Measurements from ENCODE around the gene MID1. TPM values are rescaled to one million over a fixed set of nuclear protein-coding genes. Genes with fewer than 3 reads are reported as not detected.

The MID1 gene
- total RNA-seq, 1 donor from 2014 or later: 31.2 TPM

- no peak overlapping the region for H3K9ac ChIP-seq (ENCODE audit: low read length)
- H3K4me1 Mint-ChIP-seq (ENCODE audit: low read depth, unreplicated experiment): peaks cover 21% of the 10 kb centered on the region
- H2AFZ ChIP-seq (ENCODE audit: low read depth, low read length): no peak overlapping the region
- H3K27me3 Mint-ChIP-seq (ENCODE audit: low read depth, unreplicated experiment): no peaks in the 10 kb centered on the region
- H3K4me3 ChIP-seq (ENCODE audit: insufficient read depth, low read depth, low read length): no peak overlapping the region
- no peak overlapping the region for H3K4me3 Mint-ChIP-seq (ENCODE audit: unreplicated experiment)
- no peak for DNase-seq (ENCODE audit: low read depth)
- H3K27me3 ChIP-seq (ENCODE audit: insufficient read depth, low read length): no peaks in the 10 kb centered on the region
- peak; percentile 85 for FAIRE-seq
- no peak overlapping the region for H3K27ac Mint-ChIP-seq (ENCODE audit: unreplicated experiment)
- H3K79me2 ChIP-seq (ENCODE audit: insufficient read depth, low read length): peaks cover 70% of the 10 kb centered on the region
- H3K4me1 ChIP-seq (ENCODE audit: insufficient read depth, low read length): peaks cover 6% of the 10 kb centered on the region
- H3K4me2 ChIP-seq (ENCODE audit: low read length): no peak overlapping the region
- H3K36me3 Mint-ChIP-seq (ENCODE audit: low read depth, unreplicated experiment): no peaks in the 10 kb centered on the region
- H3K9me3 Mint-ChIP-seq (ENCODE audit: unreplicated experiment): no peaks in the 10 kb centered on the region
- no peak overlapping the region for H3K27ac ChIP-seq (ENCODE audit: low read depth, low read length)
- H3K9me3 ChIP-seq (ENCODE audit: insufficient read depth, low read depth, low read length): no peaks in the 10 kb centered on the region
- TF ChIP-seq EZH2 (IDR thresholded peaks at IDR 0.05; ENCODE audit: insufficient read depth, low read length) (no peak), CTCF (IDR thresholded peaks at IDR 0.05; ENCODE audit: insufficient read depth, low read depth, low read length) (no peak)
- H4K20me1 ChIP-seq (ENCODE audit: insufficient read depth, low read length): no peaks in the 10 kb centered on the region
- no peaks in the 10 kb centered on the region for H3K36me3 ChIP-seq (ENCODE audit: insufficient read depth, low read length)
These were observed 44.2 kb downstream of the MID1 start for GRCh38 chrX:10576186-10576585.

GRCh38 chrX:10574663-10575062, 45.7 kb downstream of the MID1 start:
- FAIRE-seq (peak; percentile 73), DNase-seq (ENCODE audit: low read depth) (peak; percentile 37)
- TF ChIP-seq CTCF (IDR thresholded peaks at IDR 0.05; ENCODE audit: insufficient read depth, low read depth, low read length) (no peak), EZH2 (IDR thresholded peaks at IDR 0.05; ENCODE audit: insufficient read depth, low read length) (no peak)
- Histone ChIP-seq H2AFZ (ENCODE audit: low read depth, low read length) (no peak overlapping the region), H4K20me1 (ENCODE audit: insufficient read depth, low read length) (no peaks in the 10 kb centered on the region), H3K27me3 (ENCODE audit: insufficient read depth, low read length) (no peaks in the 10 kb centered on the region), H3K4me1 (ENCODE audit: insufficient read depth, low read length) (peaks cover 18% of the 10 kb centered on the region), H3K36me3 (ENCODE audit: insufficient read depth, low read length) (no peaks in the 10 kb centered on the region), H3K9ac (ENCODE audit: low read length) (no peak overlapping the region), H3K9me3 (ENCODE audit: insufficient read depth, low read depth, low read length) (no peaks in the 10 kb centered on the region), H3K27ac (ENCODE audit: low read depth, low read length) (no peak overlapping the region), H3K4me3 (ENCODE audit: insufficient read depth, low read depth, low read length) (no peak overlapping the region), H3K79me2 (ENCODE audit: insufficient read depth, low read length) (peaks cover 78% of the 10 kb centered on the region), H3K4me2 (ENCODE audit: low read length) (no peak overlapping the region)
- H3K27ac Mint-ChIP-seq (ENCODE audit: unreplicated experiment): no peak overlapping the region
- no peak overlapping the region for H3K4me3 Mint-ChIP-seq (ENCODE audit: unreplicated experiment)
- no peaks in the 10 kb centered on the region for H3K9me3 Mint-ChIP-seq (ENCODE audit: unreplicated experiment)
- peaks cover 28% of the 10 kb centered on the region for H3K4me1 Mint-ChIP-seq (ENCODE audit: low read depth, unreplicated experiment)
- no peaks in the 10 kb centered on the region for H3K36me3 Mint-ChIP-seq (ENCODE audit: low read depth, unreplicated experiment)
- H3K27me3 Mint-ChIP-seq (ENCODE audit: low read depth, unreplicated experiment): no peaks in the 10 kb centered on the region

- peaks cover 12% of the 10 kb centered on the region for H3K4me1 Mint-ChIP-seq (ENCODE audit: low read depth, unreplicated experiment)
- peak overlapping the region; percentile 61 for H3K27ac ChIP-seq (ENCODE audit: low read depth, low read length)
- FAIRE-seq (no peak), DNase-seq (ENCODE audit: low read depth) (peak; percentile 45)
- H2AFZ ChIP-seq (ENCODE audit: low read depth, low read length): no peak overlapping the region
- H3K4me2 ChIP-seq (ENCODE audit: low read length): peak overlapping the region; percentile 29
- H3K9me3 Mint-ChIP-seq (ENCODE audit: unreplicated experiment): no peaks in the 10 kb centered on the region
- H4K20me1 ChIP-seq (ENCODE audit: insufficient read depth, low read length): no peaks in the 10 kb centered on the region
- peaks cover 21% of the 10 kb centered on the region for H3K4me1 ChIP-seq (ENCODE audit: insufficient read depth, low read length)
- H3K27me3 Mint-ChIP-seq (ENCODE audit: low read depth, unreplicated experiment): no peaks in the 10 kb centered on the region
- no peaks in the 10 kb centered on the region for H3K9me3 ChIP-seq (ENCODE audit: insufficient read depth, low read depth, low read length)
- no peaks in the 10 kb centered on the region for H3K36me3 ChIP-seq (ENCODE audit: insufficient read depth, low read length)
- TF ChIP-seq CTCF (IDR thresholded peaks at IDR 0.05; ENCODE audit: insufficient read depth, low read depth, low read length) (no peak), EZH2 (IDR thresholded peaks at IDR 0.05; ENCODE audit: insufficient read depth, low read length) (no peak)
- H3K36me3 Mint-ChIP-seq (ENCODE audit: low read depth, unreplicated experiment): peaks cover 4% of the 10 kb centered on the region
- no peaks in the 10 kb centered on the region for H3K27me3 ChIP-seq (ENCODE audit: insufficient read depth, low read length)
- no peak overlapping the region for H3K4me3 ChIP-seq (ENCODE audit: insufficient read depth, low read depth, low read length)
- H3K4me3 Mint-ChIP-seq (ENCODE audit: unreplicated experiment): no peak overlapping the region
- H3K79me2 ChIP-seq (ENCODE audit: insufficient read depth, low read length): peaks cover 80% of the 10 kb centered on the region
- no peak overlapping the region for H3K9ac ChIP-seq (ENCODE audit: low read length)
- peak overlapping the region; percentile 41 for H3K27ac Mint-ChIP-seq (ENCODE audit: unreplicated experiment)
These were observed 49.1 kb downstream of the MID1 start for GRCh38 chrX:10571260-10571659.

Measured in astrocyte (in vitro differentiated cells and primary cell).